GM12878 (cell line): ENCODE data around the gene SKIDA1. TPM values are rescaled to one million over a fixed set of nuclear protein-coding genes. Genes with fewer than 3 reads are reported as not detected.

ENCODE experiments used
- ATAC-seq: fragments of 200-7000 bp; cut with Tn5 transposase; 3 replicates; pipeline ENCODE4 v1.9.1; 2020; ENCODE audit warnings: mild to moderate bottlenecking, moderate library complexity
- BruUV-seq: library from RNA; stranded (reverse); fragments of 400-500 nt; replicated peaks from 2 replicates; lab custom pipeline; 2021; lab: Mats Ljungman, UMichigan
- CTCF ChIA-PET: fragments of 300-600 bp; sonication (Branson Sonifier 250); formaldehyde crosslinking; extraction: SDS; loops from one replicate; lab custom pipeline; 2021; ENCODE audit warnings: inconsistent platforms; lab: Yijun Ruan, JAX
- POLR2A ChIA-PET: fragments of 350-600 bp; formaldehyde crosslinking; extraction: SDS; loops from one replicate; lab custom pipeline; 2021; ENCODE audit warnings: inconsistent platforms; lab: Charles Lee
- RAD21 ChIA-PET: fragments of 300-600 bp; sonication (Branson Sonifier 250); formaldehyde crosslinking; loops from one replicate; lab custom pipeline; 2023; ENCODE audit warnings: antibody characterized with exemption; ENCODE audit not compliant: unreplicated experiment; lab: Charles Lee
- SMC1A ChIA-PET: fragments of 300-600 bp; sonication (Branson Sonifier 250); formaldehyde crosslinking; loops from one replicate; lab custom pipeline; 2023; ENCODE audit not compliant: unreplicated experiment, uncharacterized antibody; lab: Charles Lee
- DNase-seq: peaks from one replicate; pipeline ENCODE4 v3.0.0-alpha.2; 2011; ENCODE audit warnings: low read depth, low spot score
- FAIRE-seq: peaks from 3 replicates; lab custom pipeline; 2011; peaks lifted over from hg19 to GRCh38; lab: Jason Lieb, UNC
- H2AFZ ChIP-seq: 2 replicates; pipeline ENCODE4 v1.6.0; 2011; ENCODE audit warnings: low read depth, low read length, control low read depth; ENCODE audit not compliant: control insufficient read depth
- H3K27ac ChIP-seq: 2 replicates; pipeline ENCODE4 v1.5.1; 2011; ENCODE audit warnings: control low read depth; ENCODE audit not compliant: control insufficient read depth, insufficient read depth
- H3K27me3 ChIP-seq, 2 experiments: replicated peaks in 1 of 2; 2 replicates each; pipeline versions ENCODE4 v1.6.0 to v1.6.1; 2011; ENCODE audit warnings: low read length in 1 of 2; ENCODE audit not compliant: control insufficient read depth in 2 of 2, insufficient read depth in 2 of 2
- H3K36me3 ChIP-seq, 2 experiments: 2 replicates each; pipeline ENCODE4 v1.5.1; 2011; ENCODE audit warnings: low read length in 1 of 2; ENCODE audit not compliant: control insufficient read depth in 2 of 2, insufficient read depth in 2 of 2
- H3K4me1 ChIP-seq: 2 replicates; pipeline ENCODE4 v1.6.1; 2011; ENCODE audit warnings: mild to moderate bottlenecking, low read length, moderate library complexity, mixed read lengths; ENCODE audit not compliant: control insufficient read depth, insufficient read depth
- H3K4me2 ChIP-seq: 2 replicates; pipeline ENCODE4 v1.6.0; 2011; ENCODE audit warnings: control low read depth; ENCODE audit not compliant: control insufficient read depth, insufficient read depth
- H3K4me3 ChIP-seq: fragments of 200-600 bp; sonication (generic); 2 replicates; pipeline ENCODE4 v1.5.1; 2016
- H3K79me2 ChIP-seq: 2 replicates; pipeline ENCODE4 v1.6.0; 2011; ENCODE audit warnings: low read length; ENCODE audit not compliant: control insufficient read depth, insufficient read depth
- H3K9ac ChIP-seq: 2 replicates; pipeline ENCODE4 v1.8.0; 2011; ENCODE audit warnings: low read length, control low read depth, mixed read lengths; ENCODE audit not compliant: control insufficient read depth, insufficient read depth
- H3K9me3 ChIP-seq: replicated peaks from 3 replicates; pipeline ENCODE4 v1.5.1; 2011; ENCODE audit warnings: mild to moderate bottlenecking, low read length; ENCODE audit not compliant: control insufficient read depth, insufficient read depth
- H4K20me1 ChIP-seq: 2 replicates; pipeline ENCODE4 v1.6.0; 2011; ENCODE audit not compliant: control insufficient read depth, insufficient read depth
- ATF7 ChIP-seq: fragments of 450-650 bp; IDR thresholded peaks from 2 replicates; pipeline ENCODE4 v1.6.1; 2016; ENCODE audit warnings: low read depth, mild to moderate bottlenecking
- BHLHE40 ChIP-seq, 2 experiments: fragments of 450-650 bp in 1 of 2; IDR thresholded peaks; 2 replicates each; pipeline ENCODE4 v1.6.1; 2011 to 2017; ENCODE audit warnings: low read depth in 2 of 2, borderline replicate concordance in 1 of 2, improper control_type of control experiment in 1 of 2, low read length in 1 of 2, mild to moderate bottlenecking in 1 of 2
- CBX5 ChIP-seq: sonication (generic); IDR thresholded peaks from 2 replicates; pipeline ENCODE4 v1.6.1; 2016; ENCODE audit warnings: low read depth, moderate library complexity, mild to moderate bottlenecking, inconsistent platforms
- CREB1 ChIP-seq: IDR thresholded peaks from 2 replicates; pipeline ENCODE4 v1.6.1; 2012; ENCODE audit warnings: low read depth, mild to moderate bottlenecking, inconsistent platforms
- IRF3 ChIP-seq: fragments of 450-650 bp; IDR thresholded peaks from 2 replicates; pipeline ENCODE4 v1.6.1; 2014; ENCODE audit warnings: mild to moderate bottlenecking
- IRF4 ChIP-seq: IDR thresholded peaks from 2 replicates; pipeline ENCODE4 v1.6.1; 2011; ENCODE audit warnings: low read depth, low read length
- KLF5 ChIP-seq: fragments of 450-650 bp; IDR thresholded peaks from 2 replicates; pipeline ENCODE4 v1.6.1; 2014; ENCODE audit warnings: mild to moderate bottlenecking; ENCODE audit not compliant: partially characterized antibody
- LARP7 ChIP-seq: fragments of 450-650 bp; IDR thresholded peaks from 2 replicates; pipeline ENCODE4 v1.6.1; 2017; ENCODE audit warnings: mild to moderate bottlenecking
- MTA3 ChIP-seq: IDR thresholded peaks from 2 replicates; pipeline ENCODE4 v1.6.1; 2012; ENCODE audit warnings: low read length, inconsistent platforms, borderline replicate concordance
- RAD21 ChIP-seq: IDR thresholded peaks from 2 replicates; pipeline ENCODE4 v1.6.1; 2011; ENCODE audit warnings: mild to moderate bottlenecking, low read depth, low read length, moderate library complexity; ENCODE audit not compliant: insufficient read depth
- RBBP5 ChIP-seq: fragments of 200-600 bp; sonication (generic); conservative IDR thresholded peaks from 2 replicates; pipeline ENCODE4 v1.6.1; 2016
- TCF3 ChIP-seq: IDR thresholded peaks from 2 replicates; pipeline ENCODE4 v1.6.1; 2012; ENCODE audit warnings: low read depth, mild to moderate bottlenecking, low read length, borderline replicate concordance; ENCODE audit not compliant: insufficient read depth
- WGBS: methylation state at CpG from one replicate; pipeline ENCODE4 v1.1.6; 2016; ENCODE audit warnings: low lambda C conversion rate; ENCODE audit not compliant: insufficient replicate concordance, insufficient coverage; ENCODE audit errors: missing lambda C conversion rate; 5-methylcytosine and 5-hydroxymethylcytosine counted together
- in situ Hi-C: fragments of 300-500 bp; cut with MboI; formaldehyde crosslinking; loops from 9 replicates; pipeline ENCODE4 v1.14.3; 2018; ENCODE audit warnings: mixed read lengths
- intact Hi-C: fragments of 100-400 bp; cut with micrococcal nuclease; formaldehyde crosslinking; loops from one replicate; pipeline ENCODE4 v1.14.2; 2022; ENCODE audit not compliant: unreplicated experiment
- polyA plus RNA-seq, 11 experiments: library from polyadenylated mRNA; depleted of rRNA in 4 of 11; unstranded in 6 of 11; stranded (reverse) in 5 of 11; fragments of >200 nt; fragmentation: Nextera tagmentation in 4 of 11; fragmentation: Illumina TruSeq in 1 of 11; extraction: Ambion mirVana in 4 of 11; extraction: Trizol in 1 of 11; gene quantifications; 1 replicate in 1 of 11; 2 replicates in 10 of 11; pipeline versions ENCODE4 v1.2.1 to v1.2.3, GENCODE V29; 2011 to 2016; ENCODE audit warnings: inconsistent platforms in 2 of 11, missing spikeins in 2 of 11, low read depth in 1 of 11
- total RNA-seq, 4 experiments: library from RNA; depleted of rRNA in 3 of 4; stranded (reverse); fragments of >200 nt in 3 of 4; fragmentation: Illumina TruSeq in 1 of 4; extraction: Trizol in 1 of 4; gene quantifications; 2 replicates each; pipeline versions ENCODE4 v1.2.1 to v1.2.3, GENCODE V29; 2013 to 2021
- TF ChIP-seq, protein P1 (sequence below): IDR thresholded peaks from 2 replicates; pipeline ENCODE4 v1.6.1; 2012; ENCODE audit warnings: low read depth, low read length, improper control_type of control experiment
- TF ChIP-seq, protein P2 (sequence below), 3 experiments: IDR thresholded peaks in 2 of 3; conservative IDR thresholded peaks in 1 of 3; 2 replicates each; pipeline ENCODE4 v1.5.1; 2011; ENCODE audit warnings: low read depth in 3 of 3, low read length in 3 of 3, mild to moderate bottlenecking in 3 of 3, control low read depth in 2 of 3, moderate library complexity in 2 of 3, inconsistent platforms in 1 of 3, mixed read lengths in 1 of 3; ENCODE audit not compliant: control insufficient read depth in 2 of 3, insufficient read depth in 1 of 3; ENCODE audit errors: extremely low read depth in 1 of 3

SKIDA1 gene
- total and polyA plus RNA-seq, 10 of the 15 experiments (the other 5 are each of a cell fraction or from before 2014, with no cell fraction given) = 0.05 to 0.90 (median 0.28) TPM

- peak within 1 kb of the TSS; percentile 70 for H3K9ac ChIP-seq
- ATAC-seq (peak; percentile 90), DNase-seq (peak; percentile 79), FAIRE-seq (peak; percentile 89)
- ChIA-PET POLR2A (interaction anchor here (0.5 to 0.6 kb wide), 3 partner anchors 123 to 782 kb away, joined by 3 to 5 read pairs (median 3); no protein-coding TSS in a partner anchor), CTCF (interaction anchor here (0.8 kb wide), 1 partner anchor 13 kb away, joined by 3 read pairs; no protein-coding TSS in a partner anchor), SMC1A (interaction anchor here (0.9 to 1.6 kb wide), 3 partner anchors 15 to 175 kb away, joined by 3 to 4 read pairs (median 4); no protein-coding TSS in a partner anchor), RAD21 (interaction anchor here (1.2 to 1.8 kb wide), 3 partner anchors 9 to 38 kb away, joined by 3 to 6 read pairs (median 3); no protein-coding TSS in a partner anchor)
- in situ Hi-C loops (no loop called here), intact Hi-C loops (no loop called here)
- H3K4me2 ChIP-seq = peak within 1 kb of the TSS; percentile 80
- H3K27ac ChIP-seq = peak within 1 kb of the TSS; percentile 86
- peak within 1 kb of the TSS; percentile 88 for H3K4me3 ChIP-seq
- peaks cover 24% of the 10 kb centered on the region for H3K79me2 ChIP-seq
- no peaks in the 10 kb centered on the region for H3K27me3 ChIP-seq
- H3K4me1 ChIP-seq = no peaks in the 10 kb centered on the region; the same call in 1 of the 2 replicates
- 7% methylated on average over 23 of the region's 74 CpGs for WGBS
- H3K9me3 ChIP-seq = no peaks in the 10 kb centered on the region
- H3K36me3 ChIP-seq = peaks cover 0 to 6% of the 10 kb centered on the region in 2 experiments; a peak in 1 of 4 replicates
- TSS peak; percentile 97 for BruUV-seq
- H2AFZ ChIP-seq = peak within 1 kb of the TSS; percentile 92
- no peaks in the 10 kb centered on the region for H4K20me1 ChIP-seq
- TF ChIP-seq ATF7 (no peak), RAD21 (no peak), IRF3 (no peak), BHLHE40 (IDR thresholded peaks at IDR 0.05; ENCODE audit: borderline replicate concordance in 1 of 2, low read depth in 2 of 2, low read length in 1 of 2) (peak; percentile 48 to 91; a peak in 3 of 4 replicates), KLF5 (no peak), CREB1 (peak; percentile 6; the same call in 1 of the 2 replicates), TCF3 (0 out of 2 replicates have a peak, but pooled peaks have one; percentile 11), MTA3 (no peak; the same call in 1 of the 2 replicates), RBBP5 (no peak), CBX5 (peak; percentile 79; the same call in 1 of the 2 replicates), LARP7 (peak; percentile 70), IRF4 (no peak)
- TF ChIP-seq, protein P1, sequence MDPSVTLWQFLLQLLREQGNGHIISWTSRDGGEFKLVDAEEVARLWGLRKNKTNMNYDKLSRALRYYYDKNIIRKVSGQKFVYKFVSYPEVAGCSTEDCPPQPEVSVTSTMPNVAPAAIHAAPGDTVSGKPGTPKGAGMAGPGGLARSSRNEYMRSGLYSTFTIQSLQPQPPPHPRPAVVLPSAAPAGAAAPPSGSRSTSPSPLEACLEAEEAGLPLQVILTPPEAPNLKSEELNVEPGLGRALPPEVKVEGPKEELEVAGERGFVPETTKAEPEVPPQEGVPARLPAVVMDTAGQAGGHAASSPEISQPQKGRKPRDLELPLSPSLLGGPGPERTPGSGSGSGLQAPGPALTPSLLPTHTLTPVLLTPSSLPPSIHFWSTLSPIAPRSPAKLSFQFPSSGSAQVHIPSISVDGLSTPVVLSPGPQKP = no peak
- TF ChIP-seq, protein P2, sequence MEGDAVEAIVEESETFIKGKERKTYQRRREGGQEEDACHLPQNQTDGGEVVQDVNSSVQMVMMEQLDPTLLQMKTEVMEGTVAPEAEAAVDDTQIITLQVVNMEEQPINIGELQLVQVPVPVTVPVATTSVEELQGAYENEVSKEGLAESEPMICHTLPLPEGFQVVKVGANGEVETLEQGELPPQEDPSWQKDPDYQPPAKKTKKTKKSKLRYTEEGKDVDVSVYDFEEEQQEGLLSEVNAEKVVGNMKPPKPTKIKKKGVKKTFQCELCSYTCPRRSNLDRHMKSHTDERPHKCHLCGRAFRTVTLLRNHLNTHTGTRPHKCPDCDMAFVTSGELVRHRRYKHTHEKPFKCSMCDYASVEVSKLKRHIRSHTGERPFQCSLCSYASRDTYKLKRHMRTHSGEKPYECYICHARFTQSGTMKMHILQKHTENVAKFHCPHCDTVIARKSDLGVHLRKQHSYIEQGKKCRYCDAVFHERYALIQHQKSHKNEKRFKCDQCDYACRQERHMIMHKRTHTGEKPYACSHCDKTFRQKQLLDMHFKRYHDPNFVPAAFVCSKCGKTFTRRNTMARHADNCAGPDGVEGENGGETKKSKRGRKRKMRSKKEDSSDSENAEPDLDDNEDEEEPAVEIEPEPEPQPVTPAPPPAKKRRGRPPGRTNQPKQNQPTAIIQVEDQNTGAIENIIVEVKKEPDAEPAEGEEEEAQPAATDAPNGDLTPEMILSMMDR (IDR thresholded peaks at IDR 0.05 in 2 of 3, conservative IDR thresholded peaks at IDR 0.05 in 1 of 3; ENCODE audit: control insufficient read depth in 2 of 3, extremely low read depth in 1 of 3, insufficient read depth in 1 of 3, low read depth in 3 of 3, low read length in 3 of 3) = peak in 1 of 3 experiments; percentile 19; a peak in 1 of 6 replicates
Measured at GRCh38 chr10:21533467-21534279, 8.2 kb upstream of the SKIDA1 start, which contains the start of gene MLLT10. Gene MLLT10, plus strand, starts transcription at chr10:21534232. Its CDS starts 413 bp downstream, at chr10:21534645.
